GM10248 (cell line): Measurements from ENCODE around the gene GRIK3.

Experiments
- CTCF ChIA-PET: fragments of 300-600 bp; sonication (Branson Sonifier 250); formaldehyde crosslinking; extraction: SDS; loops from one replicate; lab custom pipeline; 2021; ENCODE audit warnings: antibody characterized with exemption; lab: Yijun Ruan, JAX
- POLR2A ChIA-PET: fragments of 350-650 bp; sonication (Branson Sonifier 250); formaldehyde crosslinking; extraction: SDS; loops from one replicate; lab custom pipeline; 2020; ENCODE audit warnings: antibody characterized with exemption; lab: Yijun Ruan, JAX
- DNase-seq: peaks from one replicate; pipeline ENCODE4 v3.0.0; 2012; ENCODE audit errors: extremely low spot score
- CTCF ChIP-seq: IDR thresholded peaks from 2 replicates; pipeline ENCODE4 v1.5.1; 2012; ENCODE audit warnings: mild to moderate bottlenecking, low read depth; ENCODE audit errors: extremely low read depth, missing control alignments, control extremely low read depth

GRIK3 gene

DNA sequence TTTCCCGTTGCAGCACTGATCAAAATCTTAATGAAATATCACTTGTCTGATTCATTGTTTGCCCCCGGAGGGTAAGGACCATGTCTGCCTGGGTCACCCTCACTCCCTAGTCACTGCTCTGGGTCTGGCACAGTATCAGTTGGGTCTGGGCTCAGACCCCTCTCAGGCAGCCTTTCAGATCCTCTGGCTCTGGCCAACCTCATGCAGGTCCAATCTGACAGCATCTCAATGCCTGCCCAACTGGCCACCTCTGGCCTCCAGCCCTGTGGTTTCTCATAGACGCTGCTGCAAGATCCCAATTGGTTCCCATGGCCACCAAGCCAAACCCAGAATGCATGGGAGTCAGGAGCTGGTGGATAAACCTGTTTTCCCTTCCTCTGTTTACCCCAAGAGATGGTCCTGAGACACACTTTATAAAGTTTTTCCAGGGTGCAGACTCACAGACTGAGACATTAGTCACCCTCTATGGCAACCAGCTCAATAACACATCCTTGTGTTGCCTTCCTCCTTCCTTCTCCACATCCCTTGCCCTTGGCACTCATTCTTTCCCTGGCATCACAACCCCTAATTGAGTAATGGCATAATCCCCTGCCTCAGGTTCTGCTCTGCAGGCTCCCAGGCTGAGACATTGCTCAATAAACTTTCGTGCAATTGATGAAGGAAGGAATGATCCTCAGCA lies 199.2 kb downstream of the GRIK3 start:
- ChIA-PET CTCF (interaction anchor here (0.8 kb wide), 1 partner anchor 34 kb away, joined by 3 read pairs; no protein-coding TSS in a partner anchor), POLR2A (no interaction called here)
- no peak for TF ChIP-seq CTCF
- no peak for DNase-seq

DNA sequence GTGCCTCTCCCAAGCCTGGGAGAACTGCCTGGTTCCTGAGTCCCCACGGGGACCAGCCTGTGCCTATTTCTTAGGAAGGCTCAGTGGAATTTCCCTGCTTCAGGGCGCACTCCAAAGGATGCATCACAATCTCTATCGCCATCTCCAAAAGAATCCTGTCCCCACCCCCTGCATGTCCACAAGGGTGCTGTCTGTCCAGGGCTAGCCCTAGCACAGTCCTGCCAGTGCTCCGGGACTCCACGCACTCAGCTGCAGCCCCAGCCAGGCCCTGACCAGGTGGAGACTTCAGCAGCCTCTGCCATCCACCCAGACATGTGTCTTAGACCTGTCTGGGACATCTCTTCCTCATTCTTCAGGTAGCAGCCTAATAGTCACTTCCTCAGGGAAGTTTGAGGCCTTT lies 199.7 kb downstream of the GRIK3 start:
- POLR2A ChIA-PET = no interaction called here
- CTCF ChIA-PET = no interaction called here
- no peak for TF ChIP-seq CTCF
- DNase-seq = no peak

DNA sequence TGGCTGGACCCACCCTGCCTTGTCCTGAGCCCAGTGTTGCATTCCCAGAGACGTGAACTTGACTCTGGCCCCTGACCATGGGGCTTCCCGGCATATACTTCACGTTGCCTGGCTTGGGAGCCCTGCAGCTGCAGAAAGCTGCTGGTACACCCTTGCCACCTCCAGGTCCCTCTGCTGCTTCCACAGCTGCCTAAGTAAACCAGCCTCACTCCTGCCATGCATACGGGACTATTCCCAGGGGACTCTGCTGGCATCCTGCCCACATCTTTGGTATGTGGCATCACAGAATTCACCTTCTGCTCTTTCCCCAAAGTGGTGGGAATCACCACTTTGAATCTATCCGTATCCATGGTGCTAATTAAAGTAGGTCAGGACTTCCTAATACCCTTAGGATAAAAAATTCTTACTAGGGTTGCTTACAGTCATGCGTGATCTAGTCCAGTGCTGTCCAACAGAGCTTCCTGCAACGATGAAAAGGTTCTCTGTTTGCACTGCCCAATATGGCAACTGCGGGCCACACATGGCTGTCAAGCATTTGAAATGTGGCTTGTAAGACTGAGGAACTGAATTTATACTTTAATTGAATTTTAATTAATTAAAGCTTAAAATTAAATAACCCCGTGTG lies 203.0 kb downstream of the GRIK3 start:
- POLR2A ChIA-PET = no interaction called here
- no peak for DNase-seq
- no peak for TF ChIP-seq CTCF
- CTCF ChIA-PET = no interaction called here

DNA sequence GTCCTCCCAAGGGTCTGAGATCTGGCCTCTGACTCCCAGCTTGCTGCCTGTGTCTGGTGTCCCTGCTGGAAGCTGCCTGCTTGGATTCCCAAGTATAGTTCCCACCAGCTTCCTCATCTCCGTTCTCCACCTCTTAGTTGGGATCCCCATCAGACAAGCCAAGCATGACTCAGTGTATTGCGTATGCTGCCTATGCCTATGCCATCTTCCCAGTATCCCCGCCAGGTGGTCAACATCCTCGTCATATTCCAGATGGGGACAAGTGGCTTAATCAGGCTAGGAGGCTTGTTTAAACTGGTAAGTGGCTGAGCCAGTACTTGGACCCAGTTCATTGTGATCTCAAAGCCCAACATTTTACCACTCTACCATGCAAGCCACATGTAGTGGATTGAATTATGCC lies 204.4 kb downstream of the GRIK3 start:
- DNase-seq = no peak
- POLR2A ChIA-PET = no interaction called here
- TF ChIP-seq CTCF = no peak
- CTCF ChIA-PET = no interaction called here

DNA sequence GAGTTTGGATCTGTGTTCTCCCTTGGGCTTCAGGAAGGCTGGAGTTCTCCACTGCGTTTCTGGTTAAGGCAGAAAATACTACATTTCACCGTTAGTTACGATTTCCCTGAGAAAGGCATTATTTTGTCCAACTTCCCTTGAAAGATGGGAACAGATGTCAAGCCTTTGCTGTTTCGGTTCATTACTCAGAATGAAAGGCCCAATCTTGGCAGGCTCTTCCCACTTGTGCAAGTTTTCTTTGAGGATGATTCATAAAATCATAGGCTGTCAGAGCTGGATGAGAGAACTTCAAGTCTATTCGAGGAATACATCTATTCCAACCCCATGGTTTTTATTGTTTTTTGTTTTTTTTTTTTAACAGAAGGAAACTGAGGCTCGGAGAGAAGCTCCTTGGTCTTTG lies 205.2 kb downstream of the GRIK3 start:
- POLR2A ChIA-PET = no interaction called here
- no peak for DNase-seq
- CTCF ChIA-PET = no interaction called here
- no peak for TF ChIP-seq CTCF

- DNase-seq = no peak
- ChIA-PET CTCF (no interaction called here), POLR2A (no interaction called here)
- no peak for TF ChIP-seq CTCF
These were observed 209.1 kb downstream of the GRIK3 start for GRCh38 chr1:36825226-36825625.

DNA sequence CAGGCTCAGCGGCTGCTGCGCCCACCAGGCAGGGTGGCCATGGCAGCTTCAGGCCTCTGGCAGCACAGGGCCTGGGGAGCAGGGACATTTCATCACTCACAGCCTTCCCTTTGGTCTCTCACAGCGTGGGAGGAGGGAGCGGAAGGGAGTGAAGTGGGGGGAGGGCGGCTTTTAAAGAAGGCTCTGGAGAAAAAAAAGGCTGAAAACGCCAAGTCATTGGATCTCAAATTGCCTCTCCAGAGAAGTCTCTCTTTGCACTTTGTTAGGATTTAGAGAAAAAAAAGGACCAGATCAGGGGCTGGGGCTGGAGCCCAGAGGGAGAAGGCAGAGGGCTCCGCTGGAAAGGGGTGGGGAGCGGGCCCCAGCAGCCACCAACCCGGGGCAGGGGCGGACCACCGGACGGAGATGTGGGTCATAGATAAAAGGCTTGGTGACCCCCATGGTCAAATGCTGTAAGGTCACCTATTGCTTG lies 209.9 kb downstream of the GRIK3 start:
- no peak for TF ChIP-seq CTCF
- DNase-seq = no peak
- POLR2A ChIA-PET = no interaction called here
- CTCF ChIA-PET = no interaction called here
